SHP77 (cell line): ENCODE measurements around the gene SORCS2.

Source experiments
- DNase-seq, 2 experiments: peaks; one replicate each; lab custom pipeline; 2025; lab: John Stamatoyannopoulos, UW

The SORCS2 gene

DNA sequence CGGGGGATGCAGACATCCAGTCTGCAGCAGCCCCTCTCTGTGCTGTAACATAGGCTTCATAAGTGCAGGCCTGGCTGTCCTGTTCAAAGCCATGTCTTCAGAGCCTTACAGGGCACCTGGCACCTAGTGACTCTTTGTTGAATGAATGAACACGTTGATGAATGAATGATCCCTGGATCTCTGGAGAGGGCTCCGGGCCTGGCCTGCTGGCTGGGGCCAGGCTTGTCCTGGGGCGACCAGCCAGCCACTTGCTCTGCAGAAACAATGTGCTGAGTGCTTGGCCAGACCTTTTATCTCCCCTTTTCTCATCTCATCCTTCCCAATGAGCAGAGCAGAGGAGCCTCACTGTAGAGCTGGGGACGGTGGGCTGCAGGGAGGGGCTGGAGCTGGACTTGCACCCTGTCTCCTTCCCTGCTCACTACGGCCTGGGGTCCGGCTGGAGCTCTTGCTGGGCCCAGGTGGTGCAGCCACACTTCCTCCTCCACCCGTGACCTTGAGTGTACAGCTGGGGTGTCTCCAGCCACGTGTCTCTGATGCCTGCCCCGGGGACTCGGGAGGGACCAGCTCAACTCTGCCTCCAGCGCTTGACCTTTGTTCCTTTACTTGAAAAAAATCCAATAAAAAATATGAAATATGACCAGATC, 164.5 kb downstream of the SORCS2 start:
- DNase-seq: no peak

DNA sequence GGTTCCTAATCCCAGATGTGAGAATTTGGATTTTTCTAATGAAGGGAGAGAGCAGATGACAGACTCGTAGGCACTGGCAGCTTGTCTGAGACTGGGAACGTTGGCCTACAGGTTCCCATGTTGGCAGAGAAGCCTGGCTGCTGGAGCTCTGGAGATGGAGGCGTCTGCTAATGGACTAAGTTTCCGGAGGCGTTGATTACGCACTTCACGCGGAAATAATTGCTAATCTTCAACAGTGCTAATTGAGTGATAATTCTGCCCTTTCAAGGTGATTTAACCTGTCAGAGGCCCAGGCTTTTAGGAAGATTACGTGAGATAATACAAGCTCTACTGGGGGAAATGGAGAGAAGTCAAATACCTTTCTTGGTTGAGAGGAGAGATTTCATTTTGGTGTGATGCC, 165.0 kb downstream of the SORCS2 start:
- DNase-seq: no peak

DNA sequence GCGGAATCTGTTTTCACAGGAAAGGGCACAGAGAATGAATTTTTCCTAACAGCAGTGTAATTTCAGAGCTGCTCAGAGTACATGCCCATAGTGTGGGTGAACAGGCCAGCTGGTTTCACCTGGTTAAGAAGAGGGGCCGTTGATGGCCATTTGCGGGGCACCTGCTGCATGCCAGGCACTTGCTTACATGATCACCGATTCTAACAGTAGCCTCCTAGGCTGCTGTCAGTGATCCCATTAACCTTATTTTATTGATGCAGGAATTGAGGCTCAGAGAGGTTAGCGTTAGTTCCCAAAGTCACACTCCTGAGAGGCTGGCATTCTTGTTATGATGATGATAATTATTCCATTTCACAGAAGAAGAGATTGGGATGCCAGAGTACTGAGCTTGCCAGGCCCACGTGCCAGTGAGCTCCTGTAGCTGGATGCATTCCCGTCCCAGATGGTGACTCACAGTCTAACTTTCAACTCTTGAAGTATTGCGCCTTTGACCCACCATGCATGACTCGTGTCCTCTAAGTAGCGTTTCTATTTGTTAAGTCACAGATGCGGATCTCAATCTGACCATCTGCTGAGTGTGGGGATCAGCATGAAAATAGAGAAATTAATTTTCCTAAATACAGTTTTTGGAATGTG, 165.9 kb downstream of the SORCS2 start:
- DNase-seq: no peak

DNA sequence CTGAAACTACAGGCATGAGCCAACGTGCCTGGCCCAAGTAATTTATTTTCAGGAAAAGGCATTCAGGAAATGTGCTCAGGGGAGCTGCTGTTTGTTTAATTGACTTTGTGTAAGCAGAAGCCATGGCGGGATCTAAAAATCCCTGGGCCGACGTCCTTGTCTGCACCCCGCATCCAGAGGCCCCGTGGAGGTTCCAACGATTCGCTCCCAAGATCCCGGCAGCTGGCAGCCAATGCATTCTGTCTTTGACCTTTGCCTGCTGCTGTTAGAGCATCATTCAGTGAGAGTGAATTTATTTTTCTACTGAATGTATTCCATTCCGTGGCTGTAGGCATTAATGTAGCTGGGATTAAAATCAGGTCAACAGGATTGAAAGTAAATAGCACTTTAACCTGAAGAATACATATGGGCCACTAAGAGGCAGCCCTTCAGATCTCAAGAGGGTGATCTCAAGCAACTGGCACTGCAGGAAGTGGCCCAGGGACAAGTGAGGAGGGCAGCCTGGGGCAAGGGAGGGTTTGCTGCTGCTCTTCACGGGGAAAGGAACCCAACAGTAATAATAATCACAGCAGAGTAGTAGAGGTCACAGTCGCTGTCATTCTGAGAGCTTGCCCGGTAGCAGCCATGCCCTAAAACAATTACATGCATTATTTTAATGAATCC, 167.2 kb downstream of the SORCS2 start:
- DNase-seq: no peak

DNA sequence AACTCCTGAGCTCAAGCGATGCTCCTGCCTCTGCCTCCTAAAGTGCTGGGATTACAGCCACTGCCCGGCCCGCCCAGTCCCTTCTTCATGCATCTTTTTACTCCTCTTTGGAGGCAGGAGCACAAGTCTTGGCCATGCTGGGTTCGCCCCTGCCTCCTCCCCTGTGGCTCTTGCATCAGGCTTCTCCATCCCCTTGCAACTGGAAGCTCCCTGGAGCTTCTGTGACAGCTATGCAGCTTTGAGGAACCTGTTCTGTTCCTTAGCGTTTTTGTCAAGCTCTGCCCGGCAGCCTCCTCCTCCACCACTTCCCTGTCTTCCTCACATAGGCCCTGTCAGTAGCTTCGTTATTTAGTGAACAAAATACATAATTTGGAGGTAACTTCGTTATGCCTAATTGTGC, 168.5 kb downstream of the SORCS2 start:
- no peak for DNase-seq

DNA sequence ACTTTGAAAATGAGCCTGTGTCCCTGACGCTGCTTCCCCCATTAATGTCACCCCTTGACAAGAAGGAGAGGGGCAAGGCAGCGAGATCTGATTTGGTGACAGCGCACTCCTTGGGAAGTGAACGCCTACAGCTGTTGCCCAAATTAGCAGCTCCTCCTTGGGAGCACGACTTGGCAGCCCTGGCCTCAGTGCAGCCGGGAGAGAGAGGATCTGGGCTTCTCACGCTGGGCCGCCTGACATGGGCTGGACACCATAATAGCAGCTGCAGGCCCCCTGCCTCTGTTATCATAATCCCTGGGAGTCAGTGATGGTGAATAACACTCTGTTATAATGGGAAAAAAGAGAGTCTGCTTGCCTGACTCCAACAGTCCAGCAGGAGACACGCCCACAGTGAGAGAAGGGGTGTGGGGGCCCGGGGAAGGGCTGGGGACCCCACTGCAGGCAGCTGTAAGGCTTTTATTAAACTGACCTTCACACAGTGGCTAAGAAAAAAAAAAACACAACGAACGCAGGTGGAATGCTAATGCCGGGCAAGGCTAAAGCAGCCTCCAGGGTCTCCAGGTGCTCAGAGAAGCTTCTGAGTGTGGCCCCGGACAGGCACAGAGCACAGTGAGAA, 169.1 kb downstream of the SORCS2 start:
- DNase-seq: no peak

DNA sequence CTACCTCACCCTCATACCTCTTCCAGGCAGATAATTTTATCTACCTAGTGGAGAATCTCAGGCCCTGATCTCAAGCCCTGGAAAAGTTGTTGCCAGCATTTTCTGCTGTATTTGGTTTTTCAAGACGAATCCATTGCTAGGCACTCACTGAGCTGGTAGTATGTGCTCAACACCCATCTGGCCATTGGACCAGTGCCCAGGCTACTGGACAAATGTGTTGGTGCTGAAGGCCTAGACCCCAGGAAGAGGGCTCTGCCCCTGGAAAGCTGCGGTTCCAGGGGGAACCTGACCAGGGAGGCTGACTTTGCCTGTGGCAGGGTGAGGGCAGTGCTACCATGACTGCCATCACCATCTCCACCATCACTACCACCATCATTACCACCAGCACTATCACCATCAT, 170.0 kb downstream of the SORCS2 start:
- DNase-seq: no peak

DNA sequence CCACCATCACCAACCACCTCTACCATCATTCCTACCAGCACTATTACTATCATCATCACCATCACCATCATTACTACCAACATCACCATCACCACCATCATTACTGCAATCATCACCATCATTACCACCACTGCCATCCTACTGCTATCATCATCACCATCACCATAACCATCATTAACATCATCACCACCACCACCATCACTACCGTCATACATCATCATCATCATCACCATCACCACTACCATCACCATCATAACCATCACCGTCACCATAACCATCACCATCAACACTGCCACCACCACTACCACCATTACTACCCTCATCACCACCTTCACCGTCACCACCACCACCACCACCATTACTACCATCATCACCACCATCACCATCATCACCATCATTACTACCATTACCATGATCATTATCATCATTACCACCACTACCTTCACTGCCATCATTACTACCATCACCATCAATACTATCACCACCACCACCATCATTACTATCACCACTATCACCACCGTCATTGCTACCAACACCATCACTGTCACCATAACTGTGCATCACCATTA, 170.6 kb downstream of the SORCS2 start:
- DNase-seq: no peak

DNA sequence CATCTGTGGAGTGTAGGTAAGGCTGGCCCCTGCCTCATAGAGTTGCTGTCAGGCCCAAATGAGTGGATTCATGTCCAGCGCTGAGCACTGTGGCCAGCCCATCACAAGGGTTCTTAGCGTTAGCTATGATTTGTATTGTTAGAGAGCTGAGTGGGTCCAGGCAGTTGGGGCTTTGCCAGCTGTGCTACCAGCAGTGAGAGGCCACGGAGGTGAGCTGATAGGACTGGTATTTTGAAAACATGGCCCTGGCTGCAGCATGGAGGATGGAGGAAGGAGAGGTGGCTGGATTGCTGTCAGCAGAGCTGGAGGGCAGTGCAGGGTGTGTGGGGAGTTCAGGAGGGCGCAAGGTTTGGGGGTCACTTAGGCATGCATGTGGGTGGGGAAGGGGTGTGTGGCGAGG, 172.6 kb downstream of the SORCS2 start:
- no peak for DNase-seq

DNA sequence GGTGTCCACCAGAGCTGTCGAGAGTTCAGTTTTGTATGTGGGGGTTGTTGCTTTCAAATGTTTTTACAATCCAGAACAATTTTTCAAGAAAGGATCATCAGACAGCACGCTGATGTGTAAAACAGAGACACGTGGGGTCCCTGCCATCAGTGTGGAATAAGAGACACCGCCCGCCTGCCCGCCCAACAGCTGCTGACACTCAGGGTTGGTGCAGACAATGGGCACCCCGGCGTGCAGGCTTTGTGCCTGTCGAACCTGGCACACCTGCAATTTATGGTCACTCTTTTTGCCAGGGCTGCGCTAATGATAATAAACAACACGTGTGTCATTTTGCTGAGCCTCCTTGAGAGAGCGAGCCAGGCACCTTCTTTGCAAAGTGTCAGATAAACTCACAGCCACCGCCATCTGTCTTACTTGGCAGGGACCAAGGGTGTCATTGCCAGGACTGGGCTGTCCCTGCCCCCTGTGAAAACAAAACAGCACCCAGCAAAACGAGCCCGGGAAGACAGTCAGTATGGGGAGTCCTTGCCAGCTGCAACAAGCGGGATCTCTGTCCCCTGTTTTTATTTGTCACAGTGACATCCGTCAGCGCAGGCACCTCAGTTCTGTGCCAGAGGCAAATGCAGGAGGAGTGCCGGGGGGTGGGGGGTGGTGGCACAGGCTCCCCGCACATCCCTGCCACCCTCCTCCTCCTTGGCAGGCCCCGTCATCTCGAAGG, 173.3 kb downstream of the SORCS2 start:
- no peak for DNase-seq

DNA sequence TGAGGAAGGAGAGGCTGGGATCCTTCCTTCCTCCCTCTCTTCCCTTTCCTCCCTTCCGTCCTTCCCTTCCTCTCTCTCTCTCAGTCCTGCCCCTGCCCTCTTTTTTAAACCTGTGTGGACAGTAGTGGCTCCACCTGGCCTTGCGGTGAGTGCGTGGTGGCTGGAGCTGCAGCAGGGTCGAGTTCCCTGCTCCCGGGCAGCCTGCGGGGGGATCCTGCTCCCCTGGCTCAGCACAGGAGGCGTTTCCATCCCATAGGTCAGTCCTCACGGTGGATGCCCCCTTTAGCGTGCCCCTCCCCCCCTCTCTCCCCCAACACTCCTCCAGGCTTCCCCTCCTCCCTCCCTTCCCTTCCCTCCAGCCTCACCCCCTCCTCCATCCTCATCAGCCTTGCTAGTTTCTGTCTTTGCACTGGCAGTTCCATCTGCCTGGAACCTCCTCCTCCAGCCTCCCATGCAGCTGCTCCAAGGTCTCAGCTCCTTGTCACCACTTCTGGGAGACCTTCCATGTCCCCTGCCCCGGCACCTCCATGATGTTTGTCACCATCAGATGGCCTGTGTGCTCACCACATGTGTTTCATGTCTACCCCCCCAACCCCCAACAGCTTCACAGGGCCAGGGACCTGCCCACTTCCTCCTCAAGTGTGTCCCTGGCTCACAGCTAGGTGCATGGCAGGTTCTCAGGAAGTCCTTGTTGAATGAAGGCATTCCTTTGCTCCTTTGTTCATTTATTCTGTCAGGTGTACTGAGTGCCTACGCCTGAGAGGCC, 174.0 kb downstream of the SORCS2 start:
- no peak for DNase-seq

DNA sequence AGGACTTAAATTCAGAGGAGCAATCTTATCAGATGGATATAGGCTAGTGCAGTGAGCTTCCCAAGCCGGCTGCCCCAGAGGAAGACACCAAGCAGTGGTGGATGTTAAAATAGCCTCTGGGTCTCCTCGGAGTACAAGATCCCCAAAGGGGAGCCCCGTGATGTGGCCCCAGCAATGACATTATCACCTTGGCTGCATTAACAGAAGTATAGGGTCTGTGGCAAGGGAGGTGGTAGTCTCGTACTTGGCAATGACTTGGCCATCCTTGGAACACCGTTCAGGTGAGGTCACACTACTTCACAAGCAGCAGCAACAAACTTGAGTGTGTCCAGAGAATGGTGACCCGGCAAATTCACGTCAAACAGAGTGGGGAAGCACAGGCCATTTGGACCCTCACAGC, 174.6 kb downstream of the SORCS2 start:
- no peak for DNase-seq

DNA sequence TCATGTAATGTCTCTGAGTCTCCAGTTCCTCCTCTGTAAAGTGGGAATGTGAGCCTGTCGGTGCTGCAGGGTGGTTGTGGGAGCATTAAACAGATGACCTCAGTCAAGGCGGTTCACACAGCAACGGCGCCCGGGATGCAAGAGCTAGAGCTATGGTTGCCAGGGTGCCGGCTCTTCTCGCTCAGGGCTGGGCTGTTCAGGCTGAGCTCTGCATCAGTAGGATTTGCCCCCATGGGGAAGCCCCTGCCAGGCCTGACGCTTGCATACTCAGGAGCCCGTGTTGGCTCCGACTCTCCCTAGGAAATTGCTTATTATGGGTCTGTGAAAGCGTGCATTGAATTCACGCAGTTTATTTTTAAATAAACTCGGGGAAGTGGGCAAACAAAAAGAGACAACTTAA, 175.1 kb downstream of the SORCS2 start:
- DNase-seq: no peak

DNA sequence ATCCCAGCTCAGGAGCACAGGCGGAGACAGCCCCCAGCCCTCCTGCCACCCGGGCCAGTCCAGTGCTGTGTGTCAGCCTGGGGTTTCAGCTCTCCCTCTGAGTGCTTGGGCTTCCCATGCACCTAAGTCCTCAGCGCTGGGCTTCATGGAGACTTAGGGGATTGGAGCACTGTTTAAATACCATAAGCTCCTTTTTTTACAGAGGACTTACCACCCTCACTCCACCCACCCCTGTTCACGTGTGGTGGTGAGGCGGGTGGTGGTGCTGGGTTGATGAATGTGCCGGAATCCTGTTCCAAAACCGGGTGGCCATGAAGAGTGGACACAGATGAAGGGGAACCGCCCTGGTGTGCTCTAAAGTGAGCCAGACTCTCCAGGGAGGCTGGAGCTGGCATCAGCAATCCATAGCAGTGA, 175.5 kb downstream of the SORCS2 start:
- no peak for DNase-seq

DNA sequence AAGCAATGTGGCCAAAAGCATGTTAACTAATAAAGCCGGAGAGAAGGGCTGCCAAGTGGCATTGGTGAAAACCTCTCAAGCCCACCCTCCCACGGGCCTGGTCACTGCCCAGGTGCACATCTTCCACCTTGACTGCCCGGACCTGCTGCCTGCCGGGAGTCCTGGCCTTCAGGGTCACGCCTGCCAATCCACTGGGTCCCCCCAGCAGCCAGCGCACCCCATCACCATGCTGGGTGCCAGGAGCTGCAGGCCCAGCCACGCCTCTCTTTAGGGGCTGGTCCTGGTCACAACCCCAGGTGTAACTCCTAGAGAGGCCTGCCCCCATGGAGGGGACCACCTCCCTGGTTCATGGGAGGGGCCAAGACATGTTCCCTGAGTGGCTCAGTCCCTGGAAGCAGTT, 176.0 kb downstream of the SORCS2 start:
- DNase-seq: no peak

DNA sequence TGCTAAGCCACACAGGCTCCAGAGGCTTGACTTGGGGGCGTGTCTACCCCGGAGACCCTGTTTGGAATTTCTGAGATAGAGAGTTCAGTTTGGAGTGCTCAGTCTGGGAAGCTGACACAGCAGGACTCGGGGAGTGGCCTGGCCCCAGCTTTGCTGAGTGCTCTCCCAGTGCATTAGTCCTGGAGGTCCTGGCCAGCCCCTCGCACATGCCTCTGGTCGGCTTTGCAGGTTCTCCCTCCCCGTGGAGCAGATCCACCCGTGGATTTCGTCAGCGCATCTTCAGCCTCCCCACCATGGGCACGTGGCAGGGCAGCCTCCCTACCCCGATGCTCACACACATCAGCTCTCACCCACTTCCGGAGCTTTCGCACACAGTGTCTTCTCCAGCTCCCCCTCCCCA, 177.2 kb downstream of the SORCS2 start:
- DNase-seq: no peak

DNA sequence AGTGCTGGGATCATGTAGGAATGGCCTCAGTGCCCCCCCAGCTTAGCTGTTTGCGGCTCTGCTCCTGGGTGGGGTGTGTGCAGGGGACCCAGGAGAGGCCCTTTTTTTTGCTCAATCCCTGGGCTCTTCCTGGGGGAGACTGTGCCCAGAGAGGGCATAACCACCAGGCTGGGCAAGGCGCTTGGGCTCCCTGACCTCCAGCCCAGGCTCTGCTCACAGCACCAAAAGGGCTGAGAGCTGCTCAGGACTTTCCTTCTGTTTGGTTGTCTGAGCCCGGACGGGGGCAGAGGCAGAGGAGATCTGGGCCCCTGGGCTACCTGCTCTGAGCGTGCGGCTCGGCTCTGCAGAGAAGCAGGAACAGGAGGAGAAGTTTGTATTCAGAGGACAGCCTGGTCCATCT, 177.7 kb downstream of the SORCS2 start:
- DNase-seq: no peak

DNA sequence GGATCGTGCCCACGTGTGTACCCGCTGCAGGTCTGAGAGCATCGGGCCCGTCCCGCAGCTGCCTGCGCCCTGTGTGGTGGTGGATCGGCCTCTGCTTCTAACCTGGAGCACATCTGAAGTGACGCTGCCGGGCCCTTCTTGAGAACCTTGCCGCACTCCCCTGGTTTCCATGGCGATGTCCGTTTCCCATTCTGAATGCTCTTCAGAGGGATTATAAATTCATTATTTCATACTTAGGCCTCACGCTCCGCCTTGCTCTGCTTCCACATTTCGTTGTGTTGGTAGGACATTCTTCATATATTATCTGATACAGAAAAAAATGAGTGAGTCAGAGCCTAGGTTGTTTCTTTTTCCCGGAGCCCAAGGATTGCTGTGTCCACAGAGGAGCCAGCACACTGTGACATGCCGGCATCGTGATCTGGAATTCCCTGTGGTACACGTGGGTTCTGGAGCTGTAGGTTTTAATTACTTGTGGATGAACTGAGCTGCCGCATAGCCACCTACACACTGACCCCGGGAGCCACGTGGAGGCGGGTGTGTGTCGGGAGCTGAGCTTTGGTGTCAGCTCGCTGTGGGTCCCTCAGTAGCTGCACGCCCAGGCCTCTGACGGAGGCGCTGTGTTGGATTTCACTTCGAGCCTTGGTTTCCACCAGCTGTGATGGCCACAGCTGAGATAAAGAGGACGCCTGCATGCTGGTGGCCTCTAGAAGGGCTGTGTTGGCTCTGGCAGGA, 179.0 kb downstream of the SORCS2 start:
- no peak for DNase-seq

DNA sequence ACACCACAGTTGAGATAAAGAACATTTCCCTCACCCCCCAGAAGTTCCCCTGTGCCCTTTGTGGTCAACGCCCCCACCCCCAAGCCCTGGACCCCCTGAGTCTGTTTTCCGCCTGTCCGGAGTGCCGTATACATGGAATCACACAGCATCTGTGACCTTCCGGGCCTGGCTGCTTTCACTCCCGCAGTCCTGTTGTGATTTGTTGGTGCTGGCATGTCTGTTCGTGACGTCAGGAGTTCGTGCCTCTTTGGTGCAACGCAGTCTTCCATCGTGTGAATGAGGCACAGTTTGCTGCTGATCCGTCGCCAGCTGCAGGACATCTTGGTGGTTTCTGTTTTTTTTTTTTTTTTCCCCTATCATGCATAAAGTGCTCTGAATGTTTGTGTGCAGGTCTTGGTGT, 180.3 kb downstream of the SORCS2 start:
- DNase-seq: no peak

DNA sequence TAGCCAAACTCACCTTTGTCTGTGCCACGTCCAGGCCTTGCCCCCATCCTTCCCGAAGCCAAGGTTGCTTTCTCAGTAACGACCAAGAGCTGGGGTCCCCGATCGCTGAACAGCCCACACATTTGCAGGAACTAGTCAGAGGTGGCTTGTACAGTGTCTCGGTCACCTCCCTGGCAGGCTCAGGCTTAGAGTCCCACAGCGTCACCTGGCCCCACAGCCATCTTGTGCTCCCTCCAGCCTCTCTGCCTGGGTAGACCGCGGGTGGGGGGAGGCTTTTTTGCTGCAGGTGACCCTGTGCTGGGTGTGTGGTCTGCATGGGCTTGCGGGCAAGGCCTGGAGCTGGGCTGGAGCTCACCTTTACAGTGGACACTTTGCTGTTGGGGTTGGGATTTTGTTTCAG, 182.2 kb downstream of the SORCS2 start:
- no peak for DNase-seq

DNA sequence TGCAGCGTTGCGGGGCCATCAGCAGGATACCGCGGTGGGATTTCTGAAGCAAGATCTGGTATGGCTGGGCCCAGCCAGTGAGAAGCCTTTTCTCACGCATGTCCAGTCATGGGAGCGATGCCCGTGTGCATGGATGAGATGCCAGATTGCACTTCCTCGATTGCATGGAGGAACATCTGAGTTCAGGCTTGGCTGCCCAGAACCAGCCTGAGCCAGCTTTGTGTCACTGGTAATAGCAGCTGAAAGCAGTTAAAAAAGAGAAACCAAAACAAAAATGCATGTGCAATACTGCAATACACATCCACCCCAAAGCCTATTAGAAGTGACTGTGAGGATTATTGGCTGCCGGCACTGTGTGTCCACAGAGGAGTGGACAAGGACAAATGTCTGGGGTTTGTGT, 183.1 kb downstream of the SORCS2 start:
- no peak for DNase-seq
